Limb (tissue), 2 donors: Measurements from ENCODE around the gene SLC6A5.
A peak's percentile ranks its signal among the peaks of the same experiment; 100 is the strongest.

Experiments used
- DNase-seq, 2 donors: peaks; one replicate each; pipeline ENCODE4 v3.0.0-alpha.2; 2016; ENCODE audit errors: extremely low spot score in 2 of 2

Gene SLC6A5

GRCh38 chr11:20620988-20621387, 21.6 kb downstream of the SLC6A5 start:
- DNase-seq = no peak

GRCh38 chr11:20621679-20622078, 22.3 kb downstream of the SLC6A5 start:
- no peak for DNase-seq

GRCh38 chr11:20623252-20623651, 23.8 kb downstream of the SLC6A5 start:
- DNase-seq = no peak

- DNase-seq = no peak
Measured at GRCh38 chr11:20626279-20626678, 26.9 kb downstream of the SLC6A5 start.

- no peak for DNase-seq
Measured at GRCh38 chr11:20627026-20627425, 27.6 kb downstream of the SLC6A5 start.

- DNase-seq = no peak
Measured at GRCh38 chr11:20627701-20628100, 28.3 kb downstream of the SLC6A5 start.

GRCh38 chr11:20631519-20632168, 32.2 kb downstream of the SLC6A5 start:
- no peak for DNase-seq

GRCh38 chr11:20632169-20632532, 32.7 kb downstream of the SLC6A5 start:
- no peak for DNase-seq

GRCh38 chr11:20634044-20634443, 34.6 kb downstream of the SLC6A5 start:
- no peak for DNase-seq

- DNase-seq = no peak
Measured at GRCh38 chr11:20634781-20635180, 35.4 kb downstream of the SLC6A5 start.

GRCh38 chr11:20638074-20638473, 38.7 kb downstream of the SLC6A5 start:
- no peak for DNase-seq

GRCh38 chr11:20639688-20640087, 40.3 kb downstream of the SLC6A5 start:
- DNase-seq = no peak

GRCh38 chr11:20640401-20640800, 41.0 kb downstream of the SLC6A5 start:
- DNase-seq = no peak

GRCh38 chr11:20644360-20644759, 45.0 kb downstream of the SLC6A5 start:
- no peak for DNase-seq

GRCh38 chr11:20647976-20648565, 48.7 kb downstream of the SLC6A5 start:
- DNase-seq = peak; percentile 69 to 72

GRCh38 chr11:20652150-20652806, 52.9 kb downstream of the SLC6A5 start:
- DNase-seq = no peak

- DNase-seq = no peak
Measured at GRCh38 chr11:20654038-20654437, 54.6 kb downstream of the SLC6A5 start.

GRCh38 chr11:20656901-20657300, 57.5 kb downstream of the SLC6A5 start:
- no peak for DNase-seq

GRCh38 chr11:20658135-20658534, 58.7 kb downstream of the SLC6A5 start:
- DNase-seq = no peak

- no peak for DNase-seq
Measured at GRCh38 chr11:20661445-20661844, 62.0 kb downstream of the SLC6A5 start.

GRCh38 chr11:20661850-20662249, 62.4 kb downstream of the SLC6A5 start:
- DNase-seq = no peak

- DNase-seq = no peak
Measured at GRCh38 chr11:20668131-20668809, 68.9 kb downstream of the SLC6A5 start.
